T-helper 17 cell (primary cell): ENCODE measurements around the gene OR13J1. TPM values are rescaled to one million over a fixed set of nuclear protein-coding genes. Genes with fewer than 3 reads are reported as not detected.
A peak's percentile ranks its signal among the peaks of the same experiment; 100 is the strongest.
"Not testable (repeated sequence)": the region's sequence is repeated elsewhere in the genome, so short reads cannot be mapped to it uniquely, and the experiment has no call there.

ENCODE experiments used
- ATAC-seq: fragments of 150-1000 bp; cut with Tn5 transposase; 2 replicates; pipeline ENCODE4 v1.10.0; 2021; ENCODE audit warnings: mild to moderate bottlenecking, moderate library complexity
- DNase-seq, 3 donors: peaks; one replicate each; pipeline versions ENCODE4 v3.0.0 to v3.0.0-alpha.2; 2020 to 2021
- H3K9me3 ChIP-seq: one replicate; pipeline ENCODE4 v1.7.0; 2013; ENCODE audit warnings: low read length, mild to moderate bottlenecking; ENCODE audit not compliant: control insufficient read depth, poor library complexity, severe bottlenecking
- H3K27ac Mint-ChIP-seq: one replicate; pipeline ENCODE4 v1.8.0; 2022; ENCODE audit warnings: mild to moderate bottlenecking, moderate library complexity, mixed read lengths
- H3K27me3 Mint-ChIP-seq: one replicate; pipeline ENCODE4 v1.8.0; 2022; ENCODE audit warnings: mixed read lengths
- H3K36me3 Mint-ChIP-seq: one replicate; pipeline ENCODE4 v1.8.0; 2022; ENCODE audit warnings: low read depth, mixed read lengths
- H3K4me1 Mint-ChIP-seq: one replicate; pipeline ENCODE4 v1.8.0; 2022; ENCODE audit warnings: mild to moderate bottlenecking, mixed read lengths
- H3K4me3 Mint-ChIP-seq: one replicate; pipeline ENCODE4 v1.8.0; 2022; ENCODE audit warnings: mild to moderate bottlenecking, moderate library complexity, mixed read lengths
- total RNA-seq, 4 donors: library from RNA in 2 of 4; stranded (reverse) in 2 of 4; gene quantifications; one replicate each; pipeline ENCODE4 v1.2.3 and lab custom pipeline; 2022 to 2026

OR13J1 gene
- total RNA-seq, 2 donors from 2014 or later: not detected

GRCh38 chr9:35909274-35909673 is 39.1 kb upstream of the OR13J1 start, which contains the start of gene SPAAR:
TSS of gene SPAAR (plus strand) at chr9:35909490. CDS start at chr9:35910464, 974 bp downstream.
- Mint-ChIP-seq H3K4me1 (peaks cover 47% of the 10 kb centered on the region), H3K27ac (peak within 1 kb of the TSS; percentile 96), H3K36me3 (no peaks in the 10 kb centered on the region), H3K4me3 (peak within 1 kb of the TSS; percentile 53), H3K27me3 (no peaks in the 10 kb centered on the region)
- H3K9me3 ChIP-seq: no peaks in the 10 kb centered on the region
- ATAC-seq (no peak), DNase-seq (no peak)

GRCh38 chr9:35908504-35909125 is 38.4 kb upstream of the OR13J1 start:
- Mint-ChIP-seq H3K36me3 (no peaks in the 10 kb centered on the region), H3K4me3 (peak overlapping the region; percentile 53), H3K4me1 (peaks cover 47% of the 10 kb centered on the region), H3K27me3 (no peaks in the 10 kb centered on the region), H3K27ac (peak overlapping the region; percentile 96)
- no peak for DNase-seq
- no peaks in the 10 kb centered on the region for H3K9me3 ChIP-seq
- no peak for ATAC-seq

GRCh38 chr9:35907711-35908503 is 37.7 kb upstream of the OR13J1 start:
- no peak overlapping the region for H3K4me3 Mint-ChIP-seq
- peaks cover 52% of the 10 kb centered on the region for H3K4me1 Mint-ChIP-seq
- DNase-seq (no peak), ATAC-seq (peak; percentile 20)
- no peaks in the 10 kb centered on the region for H3K9me3 ChIP-seq
- no peaks in the 10 kb centered on the region for H3K27me3 Mint-ChIP-seq
- no peaks in the 10 kb centered on the region for H3K36me3 Mint-ChIP-seq
- peak overlapping the region; percentile 96 for H3K27ac Mint-ChIP-seq

- H3K36me3 Mint-ChIP-seq: no peaks in the 10 kb centered on the region
- no peaks in the 10 kb centered on the region for H3K27me3 Mint-ChIP-seq
- DNase-seq (no peak), ATAC-seq (no peak)
- peak overlapping the region; percentile 96 for H3K27ac Mint-ChIP-seq
- no peaks in the 10 kb centered on the region for H3K9me3 ChIP-seq
- peaks cover 50% of the 10 kb centered on the region for H3K4me1 Mint-ChIP-seq
- H3K4me3 Mint-ChIP-seq: peak overlapping the region; percentile 31
These were observed 36.9 kb upstream of the OR13J1 start for GRCh38 chr9:35906923-35907699.

- Mint-ChIP-seq H3K36me3 (no peaks in the 10 kb centered on the region), H3K27ac (peak within 1 kb of the TSS; percentile 47), H3K27me3 (peaks cover 6% of the 10 kb centered on the region), H3K4me1 (peaks cover 42% of the 10 kb centered on the region), H3K4me3 (peak within 1 kb of the TSS; percentile 31)
- no peak for ATAC-seq
- H3K9me3 ChIP-seq: no peaks in the 10 kb centered on the region
- DNase-seq: no peak
These were observed 35.9 kb upstream of the OR13J1 start, which contains the start of gene HRCT1 for GRCh38 chr9:35905912-35906679. TSS of gene HRCT1 (plus strand) at chr9:35906202. CDS start at chr9:35906288, 86 bp downstream.

- DNase-seq (no peak), ATAC-seq (no peak)
- H3K27ac Mint-ChIP-seq: peak overlapping the region; percentile 47
- H3K9me3 ChIP-seq: no peaks in the 10 kb centered on the region
- no peaks in the 10 kb centered on the region for H3K36me3 Mint-ChIP-seq
- H3K27me3 Mint-ChIP-seq: peaks cover 9% of the 10 kb centered on the region
- no peak overlapping the region for H3K4me3 Mint-ChIP-seq
- H3K4me1 Mint-ChIP-seq: peaks cover 34% of the 10 kb centered on the region
These were observed 35.0 kb upstream of the OR13J1 start for GRCh38 chr9:35905051-35905781.

- H3K9me3 ChIP-seq: no peaks in the 10 kb centered on the region
- Mint-ChIP-seq H3K4me1 (peaks cover 28% of the 10 kb centered on the region), H3K27me3 (peaks cover 9% of the 10 kb centered on the region), H3K27ac (peak overlapping the region; percentile 34), H3K36me3 (no peaks in the 10 kb centered on the region), H3K4me3 (no peak overlapping the region)
- DNase-seq (no peak), ATAC-seq (no peak)
These were observed 34.1 kb upstream of the OR13J1 start for GRCh38 chr9:35904338-35904737.

GRCh38 chr9:35903049-35903448 is 32.8 kb upstream of the OR13J1 start:
- peak; percentile 83 for ATAC-seq
- peaks cover 19% of the 10 kb centered on the region for H3K4me1 Mint-ChIP-seq
- H3K4me3 Mint-ChIP-seq: no peak overlapping the region
- H3K9me3 ChIP-seq: no peaks in the 10 kb centered on the region
- H3K27ac Mint-ChIP-seq: no peak overlapping the region
- H3K36me3 Mint-ChIP-seq: no peaks in the 10 kb centered on the region
- DNase-seq: no peak
- H3K27me3 Mint-ChIP-seq: peaks cover 9% of the 10 kb centered on the region

GRCh38 chr9:35899021-35899420 is 28.8 kb upstream of the OR13J1 start:
- Mint-ChIP-seq H3K4me3 (no peak overlapping the region), H3K27me3 (peaks cover 25% of the 10 kb centered on the region), H3K4me1 (peaks cover 6% of the 10 kb centered on the region), H3K36me3 (no peaks in the 10 kb centered on the region), H3K27ac (no peak overlapping the region)
- no peaks in the 10 kb centered on the region for H3K9me3 ChIP-seq
- no peak for DNase-seq
- ATAC-seq: no peak

GRCh38 chr9:35898337-35898736 is 28.1 kb upstream of the OR13J1 start:
- no peak for DNase-seq
- Mint-ChIP-seq H3K27ac (no peak overlapping the region), H3K4me3 (no peak overlapping the region), H3K36me3 (no peaks in the 10 kb centered on the region), H3K27me3 (peaks cover 31% of the 10 kb centered on the region), H3K4me1 (peaks cover 8% of the 10 kb centered on the region)
- no peak for ATAC-seq
- H3K9me3 ChIP-seq: no peaks in the 10 kb centered on the region

GRCh38 chr9:35897376-35898099 is 27.3 kb upstream of the OR13J1 start:
- H3K27me3 Mint-ChIP-seq: peaks cover 31% of the 10 kb centered on the region
- H3K4me3 Mint-ChIP-seq, DNase-seq, H3K27ac Mint-ChIP-seq, H3K4me1 Mint-ChIP-seq, H3K36me3 Mint-ChIP-seq, H3K9me3 ChIP-seq, ATAC-seq: not testable (repeated sequence)

- no peak overlapping the region for H3K27ac Mint-ChIP-seq
- H3K27me3 Mint-ChIP-seq: peaks cover 38% of the 10 kb centered on the region
- peaks cover 4% of the 10 kb centered on the region for H3K4me1 Mint-ChIP-seq
- no peaks in the 10 kb centered on the region for H3K9me3 ChIP-seq
- no peak for DNase-seq
- no peak for ATAC-seq
- no peak overlapping the region for H3K4me3 Mint-ChIP-seq
- H3K36me3 Mint-ChIP-seq: peaks cover 3% of the 10 kb centered on the region
These were observed 26.4 kb upstream of the OR13J1 start for GRCh38 chr9:35896570-35896969.
